Measurements from ENCODE around the gene HMCN1.

The HMCN1 gene

DNA sequence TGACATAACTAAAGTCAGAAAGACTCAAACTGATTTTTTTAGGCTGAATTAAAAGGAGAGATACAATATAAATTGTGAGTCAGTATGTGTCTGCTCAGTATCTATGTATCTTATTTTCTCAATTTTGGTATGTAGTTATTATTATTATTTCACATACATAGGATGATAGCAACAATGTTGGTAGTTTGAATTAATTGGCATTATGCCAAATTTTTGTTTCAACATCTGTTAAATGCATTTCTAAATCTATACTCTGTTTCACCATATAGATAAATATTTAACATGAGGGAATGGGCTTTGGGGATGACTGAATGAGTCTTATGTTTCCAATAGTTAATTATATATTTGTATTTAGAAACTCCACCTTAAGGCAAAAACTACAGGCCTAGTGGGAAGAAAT lies 12.6 kb upstream of the HMCN1 start:
- DNase-seq (ENCODE audit: insufficient read length, low spot score): no peak
- no peak for FAIRE-seq
- TF ChIP-seq POLR2A (IDR thresholded peaks at IDR 0.05; ENCODE audit: low read depth, low read length): no peak

GRCh38 chr1:185722098-185722497 lies 12.1 kb upstream of the HMCN1 start:
- TF ChIP-seq POLR2A (IDR thresholded peaks at IDR 0.05; ENCODE audit: low read depth, low read length): no peak
- FAIRE-seq (no peak), DNase-seq (ENCODE audit: insufficient read length, low spot score) (no peak)

- FAIRE-seq (no peak), DNase-seq (ENCODE audit: insufficient read length, low spot score) (no peak)
- TF ChIP-seq POLR2A (IDR thresholded peaks at IDR 0.05; ENCODE audit: low read depth, low read length): no peak
Measured at GRCh38 chr1:185727726-185728125, 6.5 kb upstream of the HMCN1 start.

DNA sequence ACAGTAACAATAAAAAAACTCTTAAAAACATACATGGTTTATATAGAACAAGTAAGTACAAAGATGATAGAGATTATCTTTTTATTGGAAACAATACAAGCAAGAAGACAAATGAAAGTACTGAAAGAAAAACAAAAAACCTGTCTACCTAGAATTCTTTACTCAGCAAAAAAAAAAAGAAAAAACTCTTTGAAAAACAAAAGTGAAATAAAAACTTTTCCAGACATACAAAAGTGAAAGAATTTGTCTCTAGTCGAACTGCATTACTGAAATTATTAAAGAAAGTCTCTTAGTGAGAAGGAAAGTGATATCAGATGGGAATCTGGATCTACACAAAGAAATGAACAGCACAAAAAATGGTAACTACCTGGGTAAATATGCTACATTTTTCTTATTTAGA lies 2.7 kb upstream of the HMCN1 start:
- TF ChIP-seq POLR2A (IDR thresholded peaks at IDR 0.05; ENCODE audit: low read depth, low read length): no peak
- no peak for DNase-seq (ENCODE audit: insufficient read length, low spot score)
- no peak for FAIRE-seq

GRCh38 chr1:185732951-185733350 lies 1.2 kb upstream of the HMCN1 start:
- DNase-seq (ENCODE audit: insufficient read length, low spot score): no peak
- no peak for TF ChIP-seq POLR2A (IDR thresholded peaks at IDR 0.05; ENCODE audit: low read depth, low read length)
- FAIRE-seq: no peak

- no peak for TF ChIP-seq POLR2A (IDR thresholded peaks at IDR 0.05; ENCODE audit: low read depth, low read length)
- DNase-seq (ENCODE audit: insufficient read length, low spot score): no peak
- FAIRE-seq: no peak
Measured at GRCh38 chr1:185734929-185735700, 924 bp downstream of the HMCN1 start.

DNA sequence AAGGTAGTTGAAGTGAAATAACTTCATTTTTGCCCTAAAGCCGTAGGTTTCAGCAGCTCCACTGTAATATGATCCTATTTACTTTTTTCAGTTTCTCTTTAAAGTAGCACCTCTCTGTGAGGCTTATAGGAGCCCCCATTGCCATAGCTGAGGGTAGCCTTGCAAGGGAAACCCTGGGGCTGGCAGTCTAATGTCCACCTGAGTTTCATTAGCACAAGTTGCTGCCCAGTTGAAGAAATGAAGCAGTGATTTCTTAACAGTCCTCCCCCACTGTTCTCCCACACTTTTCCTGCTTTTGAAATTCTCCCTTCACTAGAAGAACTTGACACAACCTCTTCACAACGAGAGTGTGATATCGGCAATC lies 1.5 kb downstream of the HMCN1 start:
- no peak for TF ChIP-seq POLR2A (IDR thresholded peaks at IDR 0.05; ENCODE audit: low read depth, low read length)
- DNase-seq (ENCODE audit: insufficient read length, low spot score) (no peak), FAIRE-seq (no peak)

DNA sequence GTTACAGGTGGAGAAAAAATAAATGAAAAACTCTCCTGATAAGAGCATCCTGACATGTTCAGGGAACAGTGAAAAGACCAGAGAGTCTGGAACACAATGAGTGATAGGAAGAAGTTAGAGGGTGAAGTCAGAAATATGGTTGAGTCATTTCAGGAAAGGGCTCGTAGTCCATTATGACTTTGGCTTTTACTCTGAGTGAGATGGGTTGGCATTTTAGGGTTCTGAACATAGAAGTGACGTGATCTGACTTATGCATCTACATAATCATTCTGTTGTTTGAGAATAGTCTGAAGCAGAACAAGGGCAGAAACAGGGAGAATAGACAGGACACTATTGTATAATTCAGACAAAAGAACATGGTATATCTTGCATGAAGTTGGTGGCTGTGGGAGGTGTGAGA lies 5.8 kb downstream of the HMCN1 start:
- no peak for DNase-seq (ENCODE audit: insufficient read length, low spot score)
- FAIRE-seq: no peak
- no peak for TF ChIP-seq POLR2A (IDR thresholded peaks at IDR 0.05; ENCODE audit: low read depth, low read length)

DNA sequence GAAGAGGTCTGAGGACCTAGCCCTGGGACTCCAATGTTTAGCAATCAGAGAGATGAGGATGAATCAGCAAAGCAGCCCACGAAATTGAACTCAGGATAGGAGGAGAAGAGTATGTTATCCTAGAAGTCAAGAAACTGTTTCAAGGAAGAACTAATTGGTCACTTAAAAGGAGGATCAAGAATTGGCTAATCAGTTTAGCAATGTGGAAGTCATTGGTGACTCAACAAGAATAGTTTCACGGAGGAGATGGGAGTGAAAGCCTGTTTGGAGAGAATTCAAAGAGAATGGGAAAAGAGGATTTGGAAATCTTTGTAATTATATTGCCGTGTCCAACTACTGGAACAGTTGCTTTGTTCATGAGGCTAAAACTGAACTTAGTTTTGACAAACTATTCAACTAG lies 7.4 kb downstream of the HMCN1 start:
- no peak for TF ChIP-seq POLR2A (IDR thresholded peaks at IDR 0.05; ENCODE audit: low read depth, low read length)
- DNase-seq (ENCODE audit: insufficient read length, low spot score) (no peak), FAIRE-seq (no peak)

DNA sequence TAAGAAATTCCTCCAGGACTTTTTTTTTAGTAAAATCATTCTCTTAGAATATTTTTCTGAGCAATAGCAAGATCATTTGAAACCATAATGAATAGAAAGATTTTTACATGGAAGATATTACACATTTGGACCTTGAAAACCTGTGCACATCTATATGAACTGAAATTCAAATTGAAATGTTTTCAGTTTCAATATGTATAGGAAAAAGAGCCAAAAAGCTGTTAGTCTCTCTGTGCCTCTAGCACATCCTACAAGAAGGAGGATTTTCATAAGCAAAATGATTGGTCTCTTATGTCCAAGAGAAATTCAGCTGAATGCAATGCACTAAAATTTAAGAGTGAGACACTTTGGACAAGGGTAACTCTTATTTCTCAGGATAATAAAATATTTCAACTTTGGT lies 8.2 kb downstream of the HMCN1 start:
- DNase-seq (ENCODE audit: insufficient read length, low spot score) (no peak), FAIRE-seq (no peak)
- no peak for TF ChIP-seq POLR2A (IDR thresholded peaks at IDR 0.05; ENCODE audit: low read depth, low read length)

DNA sequence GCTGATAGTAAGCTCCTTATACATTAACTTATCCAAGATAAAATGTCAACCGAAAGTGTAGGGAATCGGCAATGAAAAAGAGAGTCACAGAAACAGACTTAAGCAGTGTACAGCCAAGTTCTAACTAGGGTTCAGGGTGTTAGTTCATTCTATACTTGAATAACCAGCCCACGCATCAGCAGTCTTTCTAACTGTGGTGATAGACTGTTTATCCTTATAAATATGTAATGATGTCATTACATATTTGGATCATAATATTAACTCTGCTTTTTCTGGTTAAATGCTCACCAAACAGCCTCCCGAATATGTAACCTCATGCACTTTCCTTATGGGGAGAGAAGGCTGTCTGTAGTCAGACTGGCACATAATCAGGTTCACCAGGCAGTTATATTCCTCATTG lies 11.0 kb downstream of the HMCN1 start:
- DNase-seq (ENCODE audit: insufficient read length, low spot score) (no peak), FAIRE-seq (no peak)
- TF ChIP-seq POLR2A (IDR thresholded peaks at IDR 0.05; ENCODE audit: low read depth, low read length): no peak

DNA sequence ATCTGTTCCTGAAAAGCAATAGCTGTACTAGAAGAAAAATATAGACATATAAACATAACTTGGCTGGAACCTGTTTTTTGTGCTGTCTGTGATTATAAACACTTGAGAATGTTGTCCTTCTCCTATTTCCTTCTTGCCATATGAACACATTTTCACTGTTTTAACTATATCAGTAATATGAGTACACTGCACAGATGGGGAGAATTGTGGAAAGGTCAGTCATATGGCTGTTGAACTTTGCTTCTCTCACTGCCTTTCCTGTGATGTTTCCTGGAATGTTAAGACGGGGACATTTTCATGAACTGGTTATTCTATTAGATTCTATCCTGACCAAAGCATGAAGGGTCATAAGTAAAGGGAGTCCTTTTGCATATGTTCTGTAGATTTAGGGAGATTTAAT lies 24.9 kb downstream of the HMCN1 start:
- DNase-seq (ENCODE audit: insufficient read length, low spot score) (no peak), FAIRE-seq (no peak)
- no peak for TF ChIP-seq POLR2A (IDR thresholded peaks at IDR 0.05; ENCODE audit: low read depth, low read length)

DNA sequence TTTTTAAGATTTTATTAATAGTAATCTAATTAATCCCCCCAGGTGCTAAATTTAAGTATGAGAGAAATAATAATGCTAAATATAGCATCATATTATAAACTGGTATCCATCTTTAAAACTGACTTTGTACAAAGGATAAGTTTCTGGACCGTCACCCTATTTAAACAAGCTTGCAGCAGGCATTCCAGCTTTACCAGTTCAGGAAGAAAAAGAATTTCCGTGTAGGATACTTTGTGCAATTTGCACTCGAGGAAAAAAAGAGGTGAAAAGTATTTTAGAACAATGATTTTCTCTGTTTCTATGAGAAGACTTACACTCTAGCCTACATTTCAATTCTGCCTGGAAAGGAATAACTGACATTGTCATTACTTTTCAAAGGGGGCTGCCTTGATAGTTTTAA lies 27.6 kb downstream of the HMCN1 start:
- TF ChIP-seq POLR2A (IDR thresholded peaks at IDR 0.05; ENCODE audit: low read depth, low read length): no peak
- DNase-seq (ENCODE audit: insufficient read length, low spot score) (no peak), FAIRE-seq (no peak)

- no peak for TF ChIP-seq POLR2A (IDR thresholded peaks at IDR 0.05; ENCODE audit: low read depth, low read length)
- FAIRE-seq: no peak
- no peak for DNase-seq (ENCODE audit: insufficient read length, low spot score)
Measured at GRCh38 chr1:185767508-185768120, 33.4 kb downstream of the HMCN1 start.

- no peak for TF ChIP-seq POLR2A (IDR thresholded peaks at IDR 0.05; ENCODE audit: low read depth, low read length)
- no peak for DNase-seq (ENCODE audit: insufficient read length, low spot score)
- no peak for FAIRE-seq
Measured at GRCh38 chr1:185768371-185768770, 34.2 kb downstream of the HMCN1 start.

Measured in H54 (cell line).